Measurements from ENCODE around the gene NTRK3.

Gene NTRK3

GRCh38 chr15:88118741-88119140 lies 137.8 kb downstream of the NTRK3 start:
- Histone ChIP-seq H2AFZ (ENCODE audit: low read depth, low read length) (no peak overlapping the region), H3K4me3 (ENCODE audit: low read depth in 1 of 2, low read length in 2 of 2) (no peak overlapping the region), H3K4me1 (ENCODE audit: insufficient read depth, low read length) (no peaks in the 10 kb centered on the region), H3K4me2 (ENCODE audit: insufficient read depth, low read length) (no peak overlapping the region), H3K9me3 (ENCODE audit: insufficient read depth, low read length, severe bottlenecking) (no peaks in the 10 kb centered on the region), H3K36me3 (ENCODE audit: insufficient read depth, low read length) (no peaks in the 10 kb centered on the region), H3K9ac (ENCODE audit: low read depth, low read length) (no peak overlapping the region), H3K27ac (ENCODE audit: low read length) (no peak overlapping the region), H3K27me3 (ENCODE audit: insufficient read depth, low read length, poor library complexity) (no peaks in the 10 kb centered on the region), H3K79me2 (ENCODE audit: insufficient read depth, low read length) (no peaks in the 10 kb centered on the region), H4K20me1 (ENCODE audit: insufficient read depth, low read length) (no peaks in the 10 kb centered on the region)
- no peak for TF ChIP-seq CTCF (IDR thresholded peaks at IDR 0.05; ENCODE audit: borderline replicate concordance, extremely low read depth, low read length, poor library complexity, severe bottlenecking)
- TF ChIP-seq EZH2 (IDR thresholded peaks at IDR 0.05; ENCODE audit: borderline replicate concordance, low read depth, low read length, severe bottlenecking) = no peak
- no peak for ATAC-seq (ENCODE audit: insufficient read depth, low read depth)
- no peak for DNase-seq

GRCh38 chr15:88118035-88118434 lies 138.5 kb downstream of the NTRK3 start:
- no peak overlapping the region for H3K27ac ChIP-seq (ENCODE audit: low read length)
- TF ChIP-seq CTCF (IDR thresholded peaks at IDR 0.05; ENCODE audit: borderline replicate concordance, extremely low read depth, low read length, poor library complexity, severe bottlenecking) = no peak
- no peak for TF ChIP-seq EZH2 (IDR thresholded peaks at IDR 0.05; ENCODE audit: borderline replicate concordance, low read depth, low read length, severe bottlenecking)
- no peaks in the 10 kb centered on the region for H3K79me2 ChIP-seq (ENCODE audit: insufficient read depth, low read length)
- no peaks in the 10 kb centered on the region for H3K4me1 ChIP-seq (ENCODE audit: insufficient read depth, low read length)
- no peaks in the 10 kb centered on the region for H3K36me3 ChIP-seq (ENCODE audit: insufficient read depth, low read length)
- H3K9me3 ChIP-seq (ENCODE audit: insufficient read depth, low read length, severe bottlenecking) = no peaks in the 10 kb centered on the region
- ATAC-seq (ENCODE audit: insufficient read depth, low read depth) (no peak), DNase-seq (no peak)
- H2AFZ ChIP-seq (ENCODE audit: low read depth, low read length) = no peak overlapping the region
- no peak overlapping the region for H3K9ac ChIP-seq (ENCODE audit: low read depth, low read length)
- H3K4me3 ChIP-seq (ENCODE audit: low read depth in 1 of 2, low read length in 2 of 2) = no peak overlapping the region
- H4K20me1 ChIP-seq (ENCODE audit: insufficient read depth, low read length) = no peaks in the 10 kb centered on the region
- no peak overlapping the region for H3K4me2 ChIP-seq (ENCODE audit: insufficient read depth, low read length)
- no peaks in the 10 kb centered on the region for H3K27me3 ChIP-seq (ENCODE audit: insufficient read depth, low read length, poor library complexity)

- TF ChIP-seq CTCF (IDR thresholded peaks at IDR 0.05; ENCODE audit: borderline replicate concordance, extremely low read depth, low read length, poor library complexity, severe bottlenecking) (no peak), EZH2 (IDR thresholded peaks at IDR 0.05; ENCODE audit: borderline replicate concordance, low read depth, low read length, severe bottlenecking) (no peak)
- Histone ChIP-seq H3K4me3 (ENCODE audit: low read depth in 1 of 2, low read length in 2 of 2) (no peak overlapping the region), H3K27me3 (ENCODE audit: insufficient read depth, low read length, poor library complexity) (no peaks in the 10 kb centered on the region), H3K9ac (ENCODE audit: low read depth, low read length) (no peak overlapping the region), H3K9me3 (ENCODE audit: insufficient read depth, low read length, severe bottlenecking) (no peaks in the 10 kb centered on the region), H4K20me1 (ENCODE audit: insufficient read depth, low read length) (no peaks in the 10 kb centered on the region), H2AFZ (ENCODE audit: low read depth, low read length) (no peak overlapping the region), H3K79me2 (ENCODE audit: insufficient read depth, low read length) (no peaks in the 10 kb centered on the region), H3K27ac (ENCODE audit: low read length) (no peak overlapping the region), H3K36me3 (ENCODE audit: insufficient read depth, low read length) (no peaks in the 10 kb centered on the region), H3K4me2 (ENCODE audit: insufficient read depth, low read length) (no peak overlapping the region), H3K4me1 (ENCODE audit: insufficient read depth, low read length) (no peaks in the 10 kb centered on the region)
- ATAC-seq (ENCODE audit: insufficient read depth, low read depth) (no peak), DNase-seq (no peak)
Measured at GRCh38 chr15:88115486-88116152, 140.9 kb downstream of the NTRK3 start.
